WTC11 (cell line): ENCODE results near the gene CCDC170. TPM values are rescaled to one million over a fixed set of nuclear protein-coding genes. Genes with fewer than 3 reads are reported as not detected.

Experiments used
- ATAC-seq: fragments of 200-7000 bp; cut with Tn5 transposase; 2 replicates; pipeline ENCODE4 v1.10.0; 2021; ENCODE audit warnings: mild to moderate bottlenecking, moderate library complexity
- CTCF ChIA-PET: fragments of 300-600 bp; sonication (Branson Sonifier 250); formaldehyde crosslinking; loops from one replicate; lab custom pipeline; 2021; ENCODE audit warnings: antibody characterized with exemption; lab: Charles Lee
- POLR2A ChIA-PET: fragments of 350-600 bp; sonication (Branson Sonifier 250); formaldehyde crosslinking; loops from one replicate; lab custom pipeline; 2021; ENCODE audit warnings: antibody characterized with exemption; lab: Charles Lee
- DNase-seq: peaks from one replicate; pipeline ENCODE4 v3.0.0; 2021; ENCODE audit warnings: low spot score
- H3K27ac Mint-ChIP-seq: 2 replicates; pipeline ENCODE4 v1.8.0; 2021; ENCODE audit warnings: mixed read lengths
- H3K27me3 Mint-ChIP-seq: 2 replicates; pipeline ENCODE4 v1.8.0; 2021; ENCODE audit warnings: low read depth, mild to moderate bottlenecking, moderate library complexity, mixed read lengths
- H3K36me3 Mint-ChIP-seq: 2 replicates; pipeline ENCODE4 v1.8.0; 2021; ENCODE audit warnings: mixed read lengths
- H3K4me1 Mint-ChIP-seq: 2 replicates; pipeline ENCODE4 v1.8.0; 2022; ENCODE audit warnings: mixed read lengths
- H3K4me3 Mint-ChIP-seq: 2 replicates; pipeline ENCODE4 v1.8.0; 2021; ENCODE audit warnings: mild to moderate bottlenecking, moderate library complexity, mixed read lengths
- H3K9me3 Mint-ChIP-seq: 2 replicates; pipeline ENCODE4 v1.8.0; 2021; ENCODE audit warnings: mixed read lengths
- AFF4 ChIP-seq: sonication (generic); formaldehyde crosslinking; IDR thresholded peaks from 2 replicates; pipeline ENCODE4 v1.8.1; 2023; ENCODE audit warnings: mild to moderate bottlenecking, missing genetic modification reagents, borderline replicate concordance
- ATF3 ChIP-seq: sonication (generic); formaldehyde crosslinking; conservative IDR thresholded peaks from 2 replicates; pipeline ENCODE4 v1.8.1; 2022; ENCODE audit warnings: mild to moderate bottlenecking, missing genetic modification reagents
- ERG ChIP-seq: fragments of 250-450 bp; sonication (Bioruptor Pico); IDR thresholded peaks from 2 replicates; pipeline ENCODE4 v1.8.0; 2021; ENCODE audit warnings: mild to moderate bottlenecking
- ETV6 ChIP-seq: sonication (generic); formaldehyde crosslinking; IDR thresholded peaks from 2 replicates; pipeline ENCODE4 v1.8.1; 2022; ENCODE audit warnings: mild to moderate bottlenecking, missing genetic modification reagents
- FOXP4 ChIP-seq: sonication (generic); formaldehyde crosslinking; IDR thresholded peaks from 2 replicates; pipeline ENCODE4 v1.8.0; 2022; ENCODE audit warnings: mild to moderate bottlenecking, missing genetic modification reagents
- KAT7 ChIP-seq: sonication (generic); formaldehyde crosslinking; IDR thresholded peaks from 2 replicates; pipeline ENCODE4 v1.8.1; 2023; ENCODE audit warnings: missing genetic modification reagents, mild to moderate bottlenecking, borderline replicate concordance
- MYBL2 ChIP-seq: sonication (generic); formaldehyde crosslinking; IDR thresholded peaks from 2 replicates; pipeline ENCODE4 v1.8.1; 2023; ENCODE audit warnings: mild to moderate bottlenecking, moderate library complexity, missing genetic modification reagents
- NFATC4 ChIP-seq: fragments of 250-450 bp; sonication (Bioruptor Pico); IDR thresholded peaks from 2 replicates; pipeline ENCODE4 v1.9.0; 2021; ENCODE audit warnings: mild to moderate bottlenecking
- NR1H2 ChIP-seq: sonication (generic); formaldehyde crosslinking; IDR thresholded peaks from 2 replicates; pipeline ENCODE4 v1.9.0; 2021; ENCODE audit warnings: mild to moderate bottlenecking, moderate library complexity, missing genetic modification reagents
- NR3C1 ChIP-seq: sonication (generic); formaldehyde crosslinking; conservative IDR thresholded peaks from 2 replicates; pipeline ENCODE4 v1.8.1; 2023; ENCODE audit warnings: low read depth, mild to moderate bottlenecking, missing genetic modification reagents
- PRRX2 ChIP-seq: fragments of 250-450 bp; sonication (Bioruptor Pico); IDR thresholded peaks from 2 replicates; pipeline ENCODE4 v1.8.0; 2021; ENCODE audit warnings: mild to moderate bottlenecking
- SP1 ChIP-seq: sonication (generic); formaldehyde crosslinking; conservative IDR thresholded peaks from 2 replicates; pipeline ENCODE4 v1.8.1; 2022; ENCODE audit warnings: missing genetic modification reagents
- TEAD1 ChIP-seq: sonication (generic); formaldehyde crosslinking; IDR thresholded peaks from 2 replicates; pipeline ENCODE4 v1.8.0; 2022; ENCODE audit warnings: mild to moderate bottlenecking, missing genetic modification reagents
- USF2 ChIP-seq: sonication (generic); formaldehyde crosslinking; IDR thresholded peaks from 2 replicates; pipeline ENCODE4 v1.8.1; 2023; ENCODE audit warnings: mild to moderate bottlenecking, missing genetic modification reagents, moderate library complexity
- ZNF232 ChIP-seq: sonication (generic); formaldehyde crosslinking; IDR thresholded peaks from 2 replicates; pipeline ENCODE4 v1.8.0; 2022; ENCODE audit warnings: mild to moderate bottlenecking, missing genetic modification reagents
- ZNF396 ChIP-seq: fragments of 250-450 bp; sonication (Bioruptor Pico); IDR thresholded peaks from 2 replicates; pipeline ENCODE4 v1.8.0; 2021; ENCODE audit warnings: mild to moderate bottlenecking, moderate library complexity, borderline replicate concordance
- ZNF416 ChIP-seq: fragments of 250-450 bp; sonication (Bioruptor Pico); IDR thresholded peaks from 2 replicates; pipeline ENCODE4 v1.9.0; 2021; ENCODE audit warnings: mild to moderate bottlenecking, inconsistent platforms
- ZSCAN18 ChIP-seq: fragments of 250-450 bp; sonication (Bioruptor Pico); IDR thresholded peaks from 2 replicates; pipeline ENCODE4 v2.1.2; 2022; ENCODE audit warnings: mild to moderate bottlenecking, moderate library complexity
- total RNA-seq: library from RNA; stranded (reverse); gene quantifications from 3 replicates; pipeline ENCODE4 v1.2.3, GENCODE V29; 2021

The CCDC170 gene
- total RNA-seq, 1 experiment from 2014 or later = 0.26 TPM

- DNase-seq (no peak), ATAC-seq (no peak)
- Mint-ChIP-seq H3K4me3 (no peak overlapping the region), H3K36me3 (no peaks in the 10 kb centered on the region), H3K27me3 (no peaks in the 10 kb centered on the region; the same call in 1 of the 2 replicates), H3K4me1 (peaks cover 22% of the 10 kb centered on the region), H3K27ac (no peak overlapping the region), H3K9me3 (peaks cover 4% of the 10 kb centered on the region)
- ChIA-PET POLR2A (no interaction called here), CTCF (interaction anchor here (1.8 kb wide), 1 partner anchor 16 kb away, joined by 5 read pairs; no protein-coding TSS in a partner anchor)
- no peak for TF ChIP-seq USF2
- TF ChIP-seq ZNF396 (CRISPR knock-in tag) = no peak
- TF ChIP-seq FOXP4 (CRISPR knock-in tag) = no peak
- no peak for TF ChIP-seq NR1H2 (CRISPR knock-in tag)
- TF ChIP-seq ZNF232 = no peak
- TF ChIP-seq SP1 (CRISPR knock-in tag) = no peak
- no peak for TF ChIP-seq MYBL2
- TF ChIP-seq ERG = no peak
- TF ChIP-seq NFATC4 = no peak
- TF ChIP-seq ETV6 (CRISPR knock-in tag) = no peak
- TF ChIP-seq ZSCAN18 (CRISPR knock-in tag) = no peak
- TF ChIP-seq ZNF416 = no peak
- TF ChIP-seq ATF3 (CRISPR knock-in tag) = no peak
- TF ChIP-seq TEAD1 (CRISPR knock-in tag) = no peak
- no peak for TF ChIP-seq NR3C1
- TF ChIP-seq KAT7 (CRISPR knock-in tag) = no peak
- no peak for TF ChIP-seq PRRX2 (CRISPR knock-in tag)
Measured at GRCh38 chr6:151632415-151632987, 138.7 kb downstream of the CCDC170 start.

- TF ChIP-seq AFF4 (CRISPR knock-in tag) = no peak
- CTCF ChIA-PET = interaction anchor here (1.8 kb wide), 1 partner anchor 15 kb away, joined by 5 read pairs; no protein-coding TSS in a partner anchor
- no peak for DNase-seq
- no peak overlapping the region for H3K27ac Mint-ChIP-seq
- H3K9me3 Mint-ChIP-seq = peaks cover 13% of the 10 kb centered on the region
- H3K36me3 Mint-ChIP-seq = no peaks in the 10 kb centered on the region
- ATAC-seq = no peak
- POLR2A ChIA-PET = no interaction called here
- peaks cover 10% of the 10 kb centered on the region for H3K4me1 Mint-ChIP-seq
- no peaks in the 10 kb centered on the region; the same call in 1 of the 2 replicates for H3K27me3 Mint-ChIP-seq
- H3K4me3 Mint-ChIP-seq = no peak overlapping the region
Measured at GRCh38 chr6:151633526-151634335, 139.9 kb downstream of the CCDC170 start.
